C4-2B (cell line): Measurements from ENCODE around the gene MAMSTR.

Experiments used
- H3K27ac ChIP-seq: fragments of 450-650 bp; 2 replicates; pipeline ENCODE4 v1.5.1; 2017
- CTCF ChIP-seq: fragments of 450-650 bp; conservative IDR thresholded peaks from 2 replicates; pipeline ENCODE4 v1.5.1; 2017; ENCODE audit warnings: mild to moderate bottlenecking
- ZFX ChIP-seq: fragments of 450-650 bp; IDR thresholded peaks from 2 replicates; pipeline ENCODE4 v1.6.1; 2017

Gene MAMSTR

DNA sequence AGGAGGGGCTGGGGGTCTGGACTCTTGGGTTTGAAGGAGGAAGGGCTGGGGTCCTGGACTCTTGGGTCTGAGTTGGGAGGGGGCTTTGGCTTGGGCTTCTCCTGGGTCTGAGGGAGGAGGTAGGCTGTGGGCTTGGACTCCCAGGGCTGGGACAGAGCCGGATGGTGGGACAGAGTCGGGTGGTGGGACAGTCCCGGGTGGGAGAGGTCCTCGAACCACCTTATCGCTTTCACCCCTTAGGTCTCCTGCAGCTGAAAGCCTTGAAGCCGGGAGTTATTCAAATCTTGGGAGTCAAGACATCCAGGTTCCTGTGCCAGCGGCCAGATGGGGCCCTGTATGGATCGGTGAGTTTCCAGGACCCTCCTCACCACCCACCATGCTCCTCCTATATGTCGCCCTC is 37.2 kb upstream of the MAMSTR start:
- no peak overlapping the region for H3K27ac ChIP-seq
- no peak for TF ChIP-seq CTCF
- no peak for TF ChIP-seq ZFX

DNA sequence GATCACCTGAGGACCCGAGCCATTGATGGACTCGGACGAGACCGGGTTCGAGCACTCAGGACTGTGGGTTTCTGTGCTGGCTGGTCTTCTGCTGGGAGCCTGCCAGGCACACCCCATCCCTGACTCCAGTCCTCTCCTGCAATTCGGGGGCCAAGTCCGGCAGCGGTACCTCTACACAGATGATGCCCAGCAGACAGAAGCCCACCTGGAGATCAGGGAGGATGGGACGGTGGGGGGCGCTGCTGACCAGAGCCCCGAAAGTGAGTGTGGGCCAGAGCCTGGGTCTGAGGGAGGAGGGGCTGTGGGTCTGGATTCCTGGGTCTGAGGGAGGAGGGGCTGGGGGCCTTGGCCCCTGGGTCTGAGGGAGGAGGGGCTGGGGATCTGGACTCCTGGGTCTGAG is 36.7 kb upstream of the MAMSTR start:
- H3K27ac ChIP-seq, result no peak overlapping the region
- TF ChIP-seq ZFX (no peak), CTCF (no peak)

GRCh38 chr19:48755787-48756186 is 36.3 kb upstream of the MAMSTR start:
- no peak overlapping the region for H3K27ac ChIP-seq
- TF ChIP-seq CTCF (no peak), ZFX (no peak)

GRCh38 chr19:48755084-48755641 is 35.6 kb upstream of the MAMSTR start, which contains the start of gene FGF21:
TSS of gene FGF21 (plus strand) at chr19:48755524. CDS start at chr19:48756237, 713 bp downstream.
- TF ChIP-seq CTCF (no peak), ZFX (no peak)
- no peak within 1 kb of the TSS for H3K27ac ChIP-seq

DNA sequence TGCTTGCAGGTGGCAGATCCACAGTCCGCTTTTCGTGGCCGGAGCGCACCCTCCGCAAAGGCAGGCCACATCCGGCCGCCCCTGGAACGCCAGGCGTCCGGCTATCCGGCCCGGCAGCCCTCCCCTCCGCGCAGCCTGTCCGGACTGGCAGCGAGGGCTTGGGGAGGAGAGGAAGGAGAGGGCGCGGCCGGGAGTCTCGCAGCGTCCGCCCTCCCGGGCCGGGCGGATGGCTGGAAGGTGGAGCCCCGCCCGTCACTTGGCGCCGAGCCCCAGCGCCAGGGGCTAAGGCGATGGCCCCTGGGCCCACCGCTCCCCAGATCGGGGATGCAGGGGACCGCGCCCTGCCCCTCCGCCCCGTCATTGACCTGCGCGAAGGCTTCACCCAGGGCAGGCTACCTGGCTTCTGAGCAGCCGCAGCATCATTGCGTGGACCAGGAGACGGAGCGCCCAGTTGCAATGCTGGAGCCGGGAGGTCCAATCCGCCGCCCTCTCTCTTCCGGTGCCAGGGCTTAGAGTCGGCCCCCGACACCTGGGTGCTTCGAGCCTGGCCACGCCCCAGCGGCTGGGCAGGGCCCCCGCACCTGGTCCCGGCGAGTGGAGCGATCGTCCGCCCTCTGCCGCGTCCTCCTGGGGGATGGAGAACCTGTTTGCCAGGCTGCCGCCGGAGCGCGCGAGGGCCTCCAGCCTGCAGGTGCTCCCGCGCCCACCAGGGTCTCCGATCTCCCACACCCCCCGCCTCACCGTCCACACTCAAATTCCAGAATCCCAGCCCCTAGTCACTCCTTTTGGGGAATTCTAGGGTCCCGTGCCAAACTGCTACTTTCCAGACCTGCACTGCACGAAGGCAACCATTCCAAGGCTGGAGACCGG is 33.2 kb upstream of the MAMSTR start, which contains the start of gene FUT1:
Gene FUT1 (minus strand): TSS at position 146 of the 870 bp plus-strand sequence. CDS start 1,360 bp downstream, outside the sequence.
- H3K27ac ChIP-seq, result peak within 1 kb of the TSS; percentile 87
- TF ChIP-seq CTCF, result no peak; the same call in 1 of the 2 replicates
- TF ChIP-seq ZFX, result 0 out of 2 replicates have a peak, but pooled peaks have one; percentile 11

GRCh38 chr19:48751845-48752495 is 32.4 kb upstream of the MAMSTR start:
- H3K27ac ChIP-seq, result peak overlapping the region; percentile 87
- TF ChIP-seq CTCF, result no peak
- no peak for TF ChIP-seq ZFX
